SK-N-SH treated with all-trans-retinoic acid at 6 μM for 48 hours (cell line): ENCODE data around the gene ST8SIA1.
"Not testable (repeated sequence)": the region's sequence is repeated elsewhere in the genome, so short reads cannot be mapped to it uniquely, and the experiment has no call there.

Source experiments
- PATZ1 ChIP-seq: fragments of 250-450 bp; sonication (Bioruptor Pico); IDR thresholded peaks from 2 replicates; pipeline ENCODE4 v1.8.0; 2020; ENCODE audit warnings: mild to moderate bottlenecking, moderate library complexity, borderline replicate concordance
- ZNF565 ChIP-seq: fragments of 450-650 bp; formaldehyde crosslinking; conservative IDR thresholded peaks from 2 replicates; pipeline ENCODE4 v1.5.0; 2020; ENCODE audit warnings: low read depth, mild to moderate bottlenecking, moderate library complexity

DNA sequence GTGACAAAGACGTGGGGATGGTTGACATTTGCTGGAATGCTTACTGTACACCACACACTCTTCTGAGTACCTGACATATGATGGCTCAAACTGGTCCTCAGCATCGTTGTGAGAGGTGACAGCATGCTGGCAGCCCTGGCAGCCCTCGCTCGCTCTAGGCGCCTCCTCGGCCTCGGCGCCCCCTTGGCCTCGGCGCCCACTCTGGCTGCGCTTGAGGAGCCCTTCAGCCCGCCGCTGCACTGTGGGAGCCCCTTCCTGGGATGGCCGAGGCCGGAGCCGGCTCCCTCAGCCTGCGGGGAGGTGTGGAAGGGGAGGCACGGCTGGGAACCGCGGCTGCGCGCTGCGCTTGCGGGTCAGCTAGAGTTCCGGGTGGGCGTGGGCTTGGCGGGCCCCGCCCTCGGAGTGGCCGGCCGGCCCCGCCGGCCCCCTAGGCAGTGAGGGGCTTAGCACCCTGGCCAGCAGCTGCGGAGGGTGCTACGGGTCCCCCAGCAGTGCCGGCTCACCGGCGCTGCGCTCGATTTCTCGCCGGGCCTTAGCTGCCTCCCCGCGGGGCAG, 42.2 kb upstream of the ST8SIA1 start:
- not testable (repeated sequence) for TF ChIP-seq ZNF565, PATZ1 (CRISPR knock-in tag)
